Fibroblast of villous mesenchyme (primary cell): Measurements from ENCODE around the gene FAM13B. TPM values are rescaled to one million over a fixed set of nuclear protein-coding genes. Genes with fewer than 3 reads are reported as not detected.

Source experiments
- DNase-seq: peaks from one replicate; pipeline ENCODE4 v3.0.0-alpha.2; 2010; ENCODE audit warnings: low read depth
- H3K4me3 ChIP-seq: 2 replicates; pipeline ENCODE4 v1.5.1; 2011; ENCODE audit warnings: low read depth, mild to moderate bottlenecking, low read length
- total RNA-seq: library from RNA; depleted of rRNA; stranded (reverse); fragments of >200 nt; gene quantifications from 2 replicates; pipeline ENCODE4 v1.2.3, GENCODE V29; 2012
- TF ChIP-seq, protein P1 (sequence below): IDR thresholded peaks from 2 replicates; pipeline ENCODE4 v1.5.1; 2012; ENCODE audit warnings: low read depth, mild to moderate bottlenecking, low read length; ENCODE audit not compliant: insufficient read depth

Gene FAM13B
- total RNA-seq, 1 donor = 43.2 TPM

DNA sequence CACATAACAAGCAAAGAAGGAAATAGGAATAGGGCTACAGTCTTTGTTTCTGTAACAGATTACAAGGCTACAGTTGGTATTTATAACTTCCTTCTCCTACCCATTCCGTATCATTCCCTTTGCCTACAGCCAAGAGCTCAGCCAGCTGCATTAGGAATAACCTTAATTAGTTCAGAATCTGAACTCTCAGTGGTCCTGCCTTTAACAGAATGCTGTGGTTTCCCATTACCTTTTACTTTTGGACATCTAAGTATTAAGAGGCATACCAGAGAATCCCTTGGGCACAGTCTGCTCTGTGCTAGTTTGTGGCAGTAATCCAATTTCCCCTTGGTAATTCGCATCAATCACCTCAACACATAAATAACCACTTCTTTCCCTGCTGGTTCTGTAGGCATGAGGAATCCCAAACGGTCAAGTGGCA lies 99.4 kb downstream of the FAM13B start:
- TF ChIP-seq, protein P1, sequence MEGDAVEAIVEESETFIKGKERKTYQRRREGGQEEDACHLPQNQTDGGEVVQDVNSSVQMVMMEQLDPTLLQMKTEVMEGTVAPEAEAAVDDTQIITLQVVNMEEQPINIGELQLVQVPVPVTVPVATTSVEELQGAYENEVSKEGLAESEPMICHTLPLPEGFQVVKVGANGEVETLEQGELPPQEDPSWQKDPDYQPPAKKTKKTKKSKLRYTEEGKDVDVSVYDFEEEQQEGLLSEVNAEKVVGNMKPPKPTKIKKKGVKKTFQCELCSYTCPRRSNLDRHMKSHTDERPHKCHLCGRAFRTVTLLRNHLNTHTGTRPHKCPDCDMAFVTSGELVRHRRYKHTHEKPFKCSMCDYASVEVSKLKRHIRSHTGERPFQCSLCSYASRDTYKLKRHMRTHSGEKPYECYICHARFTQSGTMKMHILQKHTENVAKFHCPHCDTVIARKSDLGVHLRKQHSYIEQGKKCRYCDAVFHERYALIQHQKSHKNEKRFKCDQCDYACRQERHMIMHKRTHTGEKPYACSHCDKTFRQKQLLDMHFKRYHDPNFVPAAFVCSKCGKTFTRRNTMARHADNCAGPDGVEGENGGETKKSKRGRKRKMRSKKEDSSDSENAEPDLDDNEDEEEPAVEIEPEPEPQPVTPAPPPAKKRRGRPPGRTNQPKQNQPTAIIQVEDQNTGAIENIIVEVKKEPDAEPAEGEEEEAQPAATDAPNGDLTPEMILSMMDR = no peak
- peak; percentile 13 for DNase-seq

DNA sequence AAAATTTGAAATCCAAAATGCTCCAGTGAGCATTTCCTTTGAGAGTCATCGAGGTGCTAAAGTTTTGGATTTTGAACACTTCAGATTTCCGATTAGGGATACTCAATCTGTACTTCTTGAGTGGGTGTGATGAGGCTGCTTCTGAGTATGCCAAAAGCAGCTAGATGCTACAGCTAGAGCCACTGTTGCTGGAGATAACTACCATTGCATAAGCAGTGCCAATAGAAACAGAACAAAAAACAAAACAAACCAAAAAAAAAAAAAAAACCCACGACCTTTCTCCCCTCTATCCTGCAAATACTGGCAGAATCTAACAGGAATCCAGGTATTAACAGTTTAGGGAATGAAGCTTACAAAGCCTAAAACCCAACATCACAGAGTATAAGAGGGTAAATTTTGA lies 100.1 kb downstream of the FAM13B start:
- TF ChIP-seq, protein P1 = no peak
- H3K4me3 ChIP-seq = no peak overlapping the region
- no peak for DNase-seq

More for the DNA sequence above, 99.4 kb downstream of the FAM13B start:
- H3K4me3 ChIP-seq = no peak overlapping the region

DNA sequence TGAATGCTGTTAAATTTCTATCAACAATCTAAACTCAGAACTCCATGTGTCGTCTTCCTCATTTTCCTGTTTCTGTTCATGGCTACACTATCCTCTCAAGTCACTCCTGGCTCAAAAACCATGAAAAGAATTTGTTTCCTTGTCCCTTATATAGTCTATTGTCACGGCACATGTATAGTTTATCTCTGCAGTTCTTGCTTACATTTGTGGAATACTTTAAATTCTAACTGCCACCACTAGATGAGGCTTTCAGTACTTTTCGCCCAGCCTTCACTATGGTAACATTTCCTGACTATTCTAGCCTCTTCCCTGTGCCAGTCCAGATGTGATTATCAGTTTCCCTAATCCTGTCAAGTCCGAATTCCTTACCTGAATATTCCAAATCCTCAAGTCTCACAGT lies 109.0 kb downstream of the FAM13B start:
- DNase-seq = peak; percentile 45
- no peak overlapping the region for H3K4me3 ChIP-seq
- TF ChIP-seq, protein P1 = peak; percentile 32

DNA sequence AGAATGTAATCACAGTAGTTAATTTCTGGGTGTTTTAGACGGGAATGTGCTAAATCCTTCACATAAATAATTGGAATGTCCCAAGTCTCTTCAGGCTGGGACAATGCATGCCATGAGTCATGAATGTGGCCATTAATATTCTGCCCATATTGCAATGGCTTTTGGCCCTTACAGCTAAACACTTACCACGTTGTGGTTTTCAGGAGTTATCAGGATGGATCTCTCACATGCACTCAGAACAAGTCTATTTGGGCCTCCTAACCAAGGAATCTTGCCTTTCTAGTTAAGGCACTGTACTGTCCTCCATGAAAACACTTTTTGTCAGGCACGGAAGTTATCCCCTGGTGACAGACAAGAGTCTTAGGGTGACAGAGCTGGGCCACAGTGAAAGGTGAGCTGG lies 110.9 kb downstream of the FAM13B start:
- no peak overlapping the region for H3K4me3 ChIP-seq
- peak; percentile 70 for DNase-seq
- TF ChIP-seq, protein P1 = no peak

DNA sequence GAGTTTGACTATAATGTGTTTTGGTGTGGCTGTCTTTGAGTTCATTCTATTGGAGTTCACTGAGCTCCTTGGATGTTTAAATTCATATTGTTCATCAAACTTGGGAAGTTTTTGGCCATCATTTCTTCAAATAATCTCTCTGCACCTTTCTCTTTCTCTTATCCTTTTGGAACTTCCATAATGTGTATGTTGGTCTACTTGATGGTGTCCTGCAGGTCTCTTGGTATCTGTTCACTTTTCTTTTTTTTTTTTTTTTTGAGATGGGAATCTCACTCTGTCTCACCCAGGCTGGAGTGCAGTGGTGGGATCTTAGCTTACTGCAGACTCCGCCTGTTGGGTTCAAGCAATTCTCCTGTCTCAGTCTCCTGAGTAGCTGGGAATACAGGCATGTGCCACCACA lies 116.0 kb downstream of the FAM13B start:
- no peak for DNase-seq
- H3K4me3 ChIP-seq = no peak overlapping the region
- TF ChIP-seq, protein P1 = no peak

DNA sequence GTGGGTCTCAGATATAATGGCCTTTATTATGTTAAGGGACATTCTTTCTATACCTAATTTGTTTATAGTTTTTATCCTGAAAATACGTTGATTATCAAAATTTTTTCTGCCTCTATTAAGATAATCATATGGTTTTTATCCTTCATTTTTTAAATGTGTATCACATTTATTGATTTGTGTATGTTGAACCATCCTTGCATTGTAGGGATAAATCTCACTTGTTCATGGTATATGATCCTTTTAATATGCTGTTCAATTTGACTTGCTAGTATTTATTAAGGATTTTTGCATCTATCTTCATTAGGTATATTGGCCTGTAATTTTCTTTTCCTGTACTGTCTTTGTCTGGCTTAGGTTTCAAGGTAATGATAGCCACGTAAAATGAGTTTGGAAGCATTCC lies 118.1 kb downstream of the FAM13B start:
- TF ChIP-seq, protein P1 = no peak
- no peak for DNase-seq
- no peak overlapping the region for H3K4me3 ChIP-seq

DNA sequence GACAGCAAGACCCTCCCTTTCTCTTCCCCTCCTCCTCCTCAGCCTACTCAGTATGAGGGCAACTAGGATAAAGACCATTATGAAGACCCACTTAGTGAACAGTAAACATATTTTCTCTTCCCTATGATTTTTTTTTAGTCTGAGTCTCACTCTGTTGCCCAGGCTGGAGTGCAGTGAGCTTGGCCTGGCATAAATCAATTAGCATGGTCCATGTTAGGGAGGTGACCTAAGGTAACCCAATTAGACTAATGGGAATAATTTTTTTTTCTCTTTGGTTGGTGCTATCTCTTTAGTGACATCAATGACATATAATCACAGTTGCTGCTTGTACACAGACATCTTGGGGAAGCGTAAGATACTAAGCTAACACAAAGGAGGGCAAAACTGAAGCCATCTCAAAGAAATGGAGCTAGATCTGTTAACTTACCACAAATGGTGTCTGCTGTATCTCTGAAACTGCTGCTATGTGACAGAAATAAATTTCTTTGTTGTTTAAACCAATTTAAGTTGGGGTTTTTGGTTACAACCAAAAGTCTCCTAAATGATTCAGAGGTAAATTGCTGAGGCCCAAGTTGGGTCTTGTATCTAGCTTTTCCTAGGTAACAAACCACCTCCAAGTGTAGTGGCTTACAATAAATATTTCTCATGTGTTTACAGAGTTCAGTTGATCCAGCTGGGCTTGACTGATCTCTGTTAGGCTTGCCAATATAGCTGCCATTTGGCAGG lies 130.3 kb downstream of the FAM13B start:
- TF ChIP-seq, protein P1 = no peak
- no peak for DNase-seq
- no peak overlapping the region for H3K4me3 ChIP-seq
